H1 (cell line): ENCODE measurements around the gene SLC23A2. TPM values are rescaled to one million over a fixed set of nuclear protein-coding genes. Genes with fewer than 3 reads are reported as not detected.

Source experiments
- CTCF ChIA-PET: fragments of 300-600 bp; sonication (Branson Sonifier 250); formaldehyde crosslinking; loops from one replicate; lab custom pipeline; 2021; ENCODE audit not compliant: partially characterized antibody; lab: Charles Lee
- POLR2A ChIA-PET: fragments of 300-600 bp; sonication (Branson Sonifier 250); formaldehyde crosslinking; loops from one replicate; lab custom pipeline; 2021; ENCODE audit warnings: inconsistent platforms; ENCODE audit not compliant: partially characterized antibody; lab: Charles Lee
- DNase-seq, 2 experiments: peaks; one replicate each; pipeline versions ENCODE4 v3.0.0 to v3.0.0-alpha.2; 2010 to 2022; ENCODE audit warnings: low spot score in 2 of 2, low read depth in 1 of 2, mixed read lengths in 1 of 2
- FAIRE-seq: peaks from 2 replicates; lab custom pipeline; 2011; peaks lifted over from hg19 to GRCh38; lab: Jason Lieb, UNC
- H2AFZ ChIP-seq: 2 replicates; pipeline ENCODE4 v1.8.1; 2012; ENCODE audit warnings: low read length, inconsistent platforms
- H2AK5ac ChIP-seq: 2 replicates; pipeline ENCODE4 v1.6.1; 2013; ENCODE audit warnings: low read depth, low read length
- H2BK120ac ChIP-seq: replicated peaks from 2 replicates; pipeline ENCODE3; 2013; ENCODE audit warnings: low read depth, low read length, inconsistent platforms
- H2BK12ac ChIP-seq: 2 replicates; pipeline ENCODE4 v1.6.1; 2013; ENCODE audit warnings: low read depth, low read length
- H2BK15ac ChIP-seq: 2 replicates; pipeline ENCODE4 v1.6.1; 2013; ENCODE audit warnings: low read length
- H2BK20ac ChIP-seq: 2 replicates; pipeline ENCODE4 v1.6.1; 2013; ENCODE audit warnings: low read length
- H2BK5ac ChIP-seq: 2 replicates; pipeline ENCODE4 v1.6.1; 2013; ENCODE audit warnings: low read depth, low read length
- H3K14ac ChIP-seq: 2 replicates; pipeline ENCODE4 v1.6.1; 2013; ENCODE audit warnings: inconsistent platforms; ENCODE audit not compliant: insufficient read length
- H3K18ac ChIP-seq: 2 replicates; pipeline ENCODE4 v1.6.1; 2013; ENCODE audit warnings: low read length; ENCODE audit errors: extremely low read depth
- H3K23ac ChIP-seq: 2 replicates; pipeline ENCODE4 v1.6.1; 2013; ENCODE audit warnings: inconsistent platforms; ENCODE audit not compliant: insufficient read length
- H3K23me2 ChIP-seq: 2 replicates; pipeline ENCODE4 v1.6.1; 2013; ENCODE audit warnings: low read depth, low read length
- H3K27ac ChIP-seq: 2 replicates; pipeline ENCODE4 v1.6.1; 2011; ENCODE audit warnings: low read depth, low read length, inconsistent platforms
- H3K27me3 ChIP-seq, 4 experiments: replicated peaks in 1 of 4; 1 replicate in 1 of 4; 2 replicates in 3 of 4; pipeline versions ENCODE4 v1.6.1 to v1.8.1; 2011 to 2013; ENCODE audit warnings: low read length in 3 of 4, mild to moderate bottlenecking in 3 of 4, inconsistent platforms in 2 of 4, mixed read lengths in 2 of 4, moderate library complexity in 1 of 4; ENCODE audit not compliant: control insufficient read depth in 3 of 4, insufficient read depth in 3 of 4; ENCODE audit errors: extremely low read depth in 1 of 4
- H3K36me3 ChIP-seq, 4 experiments: 2 replicates each; pipeline versions ENCODE4 v1.6.1 to v1.8.1; 2011 to 2013; ENCODE audit warnings: mild to moderate bottlenecking in 4 of 4, low read length in 3 of 4, moderate library complexity in 2 of 4, control low read depth in 1 of 4, inconsistent platforms in 1 of 4; ENCODE audit not compliant: insufficient read depth in 4 of 4, control insufficient read depth in 2 of 4
- H3K4ac ChIP-seq: replicated peaks from 2 replicates; pipeline ENCODE3; 2013; ENCODE audit warnings: low read length, low read depth, mixed read lengths, inconsistent platforms; ENCODE audit not compliant: insufficient read length
- H3K4me1 ChIP-seq, 4 experiments: replicated peaks in 1 of 4; 1 replicate in 1 of 4; 2 replicates in 3 of 4; pipeline versions ENCODE4 v1.6.1 to v1.8.1; 2011 to 2013; ENCODE audit warnings: low read length in 3 of 4, inconsistent platforms in 2 of 4, mixed read lengths in 1 of 4; ENCODE audit not compliant: insufficient read depth in 4 of 4, control insufficient read depth in 3 of 4
- H3K4me2 ChIP-seq, 2 experiments: 2 replicates each; pipeline versions ENCODE4 v1.6.1 to v1.8.1; 2011 to 2013; ENCODE audit warnings: low read depth in 2 of 2, low read length in 2 of 2, control low read depth in 1 of 2, inconsistent platforms in 1 of 2, mild to moderate bottlenecking in 1 of 2; ENCODE audit not compliant: insufficient read depth in 1 of 2
- H3K4me3 ChIP-seq, 4 experiments: fragments of 200-600, 300-600 bp in 1 of 4; sonication (generic), shearing (Covaris generic), sonication (Bioruptor Twin) in 1 of 4; 2 replicates each; pipeline versions ENCODE4 v1.5.1 to v1.8.1; 2011 to 2016; ENCODE audit warnings: low read length in 4 of 4, low read depth in 3 of 4, control low read depth in 2 of 4, inconsistent platforms in 2 of 4, mild to moderate bottlenecking in 2 of 4, mixed read lengths in 1 of 4, moderate library complexity in 1 of 4; ENCODE audit not compliant: insufficient read depth in 2 of 4; ENCODE audit errors: extremely low read depth in 1 of 4
- H3K56ac ChIP-seq: replicated peaks from 2 replicates; pipeline ENCODE3; 2013; ENCODE audit warnings: low read depth, mild to moderate bottlenecking, mixed read lengths, low read length, inconsistent platforms; ENCODE audit not compliant: insufficient read length
- H3K79me1 ChIP-seq: 2 replicates; pipeline ENCODE4 v1.6.1; 2013; ENCODE audit warnings: low read depth, low read length, control low read depth
- H3K79me2 ChIP-seq, 2 experiments: 2 replicates each; pipeline versions ENCODE4 v1.6.1 to v1.8.1; 2012 to 2013; ENCODE audit warnings: low read length in 2 of 2, mild to moderate bottlenecking in 2 of 2, inconsistent platforms in 1 of 2; ENCODE audit not compliant: insufficient read depth in 2 of 2, control insufficient read depth in 1 of 2
- H3K9ac ChIP-seq, 4 experiments: replicated peaks in 1 of 4; 1 replicate in 1 of 4; 2 replicates in 3 of 4; pipeline versions ENCODE4 v1.6.1 to v1.8.1; 2011 to 2013; ENCODE audit warnings: low read depth in 3 of 4, low read length in 3 of 4, control low read depth in 2 of 4, mild to moderate bottlenecking in 2 of 4, moderate library complexity in 2 of 4, inconsistent platforms in 1 of 4; ENCODE audit errors: extremely low read depth in 1 of 4
- H3K9me3 ChIP-seq, 2 experiments: 2 replicates each; pipeline versions ENCODE4 v1.6.1 to v1.8.1; 2012 to 2013; ENCODE audit warnings: mild to moderate bottlenecking in 2 of 2, moderate library complexity in 2 of 2, control low read depth in 1 of 2, inconsistent platforms in 1 of 2, low read depth in 1 of 2, low read length in 1 of 2, mixed read lengths in 1 of 2; ENCODE audit not compliant: insufficient read depth in 2 of 2
- H4K20me1 ChIP-seq, 2 experiments: replicated peaks in 1 of 2; 2 replicates each; pipeline versions ENCODE3 to v1.8.1; 2011 to 2013; ENCODE audit warnings: inconsistent platforms in 2 of 2, low read length in 2 of 2, mild to moderate bottlenecking in 1 of 2; ENCODE audit not compliant: insufficient read depth in 2 of 2, control insufficient read depth in 1 of 2
- H4K5ac ChIP-seq: 2 replicates; pipeline ENCODE4 v1.6.1; 2013; ENCODE audit warnings: low read length, low read depth, mixed read lengths, inconsistent platforms; ENCODE audit not compliant: insufficient read length
- H4K8ac ChIP-seq: 2 replicates; pipeline ENCODE4 v1.8.0; 2013; ENCODE audit warnings: mild to moderate bottlenecking, moderate library complexity, low read length, inconsistent platforms; ENCODE audit not compliant: insufficient read depth; ENCODE audit errors: extremely low read depth
- H4K91ac ChIP-seq: replicated peaks from 2 replicates; pipeline ENCODE3; 2013; ENCODE audit warnings: low read length, mixed read lengths, inconsistent platforms; ENCODE audit not compliant: insufficient read length
- ASH2L ChIP-seq: fragments of 200-600, 300-600 bp; sonication (generic); IDR thresholded peaks from one replicate; pipeline ENCODE4 v1.7.1; 2017; ENCODE audit warnings: low read length
- BACH1 ChIP-seq: IDR thresholded peaks from 2 replicates; pipeline ENCODE4 v1.6.1; 2012; ENCODE audit warnings: low read length, improper control_type of control experiment
- BRCA1 ChIP-seq: IDR thresholded peaks from 2 replicates; pipeline ENCODE4 v1.6.1; 2012; ENCODE audit warnings: low read depth, low read length, improper control_type of control experiment
- CEBPB ChIP-seq: IDR thresholded peaks from 2 replicates; pipeline ENCODE4 v1.6.1; 2012; ENCODE audit warnings: low read depth, low read length
- CHD2 ChIP-seq: IDR thresholded peaks from 2 replicates; pipeline ENCODE4 v1.6.1; 2012; ENCODE audit warnings: low read length, improper control_type of control experiment
- EGR1 ChIP-seq: IDR thresholded peaks from 2 replicates; pipeline ENCODE4 v1.6.1; 2011; ENCODE audit warnings: low read depth, low read length, borderline replicate concordance
- FOSL1 ChIP-seq: IDR thresholded peaks from 2 replicates; pipeline ENCODE4 v1.6.1; 2011; ENCODE audit warnings: mild to moderate bottlenecking, low read depth, low read length, moderate library complexity; ENCODE audit not compliant: insufficient read depth
- MAX ChIP-seq: IDR thresholded peaks from 2 replicates; pipeline ENCODE4 v1.6.1; 2012; ENCODE audit warnings: inconsistent platforms
- PHF8 ChIP-seq: fragments of 200-600 bp; sonication (generic); conservative IDR thresholded peaks from 2 replicates; pipeline ENCODE4 v1.7.1; 2012; ENCODE audit warnings: low read depth, mild to moderate bottlenecking, inconsistent platforms, low read length, moderate library complexity
- RFX5 ChIP-seq: IDR thresholded peaks from 2 replicates; pipeline ENCODE4 v1.6.1; 2011; ENCODE audit warnings: low read depth, low read length, improper control_type of control experiment, borderline replicate concordance
- RNF2 ChIP-seq: fragments of 200-900, 300-1000 bp; sonication (generic); IDR thresholded peaks from 2 replicates; pipeline ENCODE4 v1.7.1; 2016; ENCODE audit warnings: borderline replicate concordance, low read depth, mild to moderate bottlenecking, antibody characterized with exemption, low read length; ENCODE audit not compliant: poor library complexity, severe bottlenecking; ENCODE audit errors: missing control alignments
- RXRA ChIP-seq: IDR thresholded peaks from 2 replicates; pipeline ENCODE4 v1.6.1; 2011; ENCODE audit warnings: low read depth, mild to moderate bottlenecking, low read length, moderate library complexity; ENCODE audit not compliant: insufficient read depth
- SIN3A ChIP-seq, 2 experiments: IDR thresholded peaks in 1 of 2; conservative IDR thresholded peaks in 1 of 2; 2 replicates each; pipeline ENCODE4 v1.6.1; 2011 to 2012; ENCODE audit warnings: low read length in 2 of 2, improper control_type of control experiment in 1 of 2, low read depth in 1 of 2, mild to moderate bottlenecking in 1 of 2
- SP1 ChIP-seq: IDR thresholded peaks from 2 replicates; pipeline ENCODE4 v1.6.1; 2011; ENCODE audit warnings: low read depth, low read length
- SP4 ChIP-seq: IDR thresholded peaks from 2 replicates; pipeline ENCODE4 v1.6.1; 2012; ENCODE audit warnings: low read length, inconsistent platforms
- WGBS, 2 experiments: shearing (Covaris generic) in 1 of 2; methylation state at CpG; one replicate each; pipeline versions ENCODE4 v1.1.6 to v1.1.7; 2013 to 2015; ENCODE audit warnings: low lambda C conversion rate in 2 of 2, mixed read lengths in 2 of 2, inconsistent platforms in 1 of 2, low coverage in 1 of 2, missing lambda C conversion rate in 1 of 2; ENCODE audit not compliant: insufficient replicate concordance in 2 of 2, insufficient coverage in 1 of 2, insufficient read length in 1 of 2; ENCODE audit errors: extremely low coverage in 1 of 2, missing lambda C conversion rate in 1 of 2; 5-methylcytosine and 5-hydroxymethylcytosine counted together
- polyA plus RNA-seq, 7 experiments: library from polyadenylated mRNA; depleted of rRNA in 3 of 7; stranded (reverse) in 5 of 7; unstranded in 2 of 7; fragments of >200 nt in 5 of 7; fragments of 200-250 nt in 2 of 7; gene quantifications; 1 replicate in 5 of 7; 2 replicates in 1 of 7; 4 replicates in 1 of 7; pipeline versions ENCODE4 v1.2.1 to v1.2.3, GENCODE V29; 2011 to 2013; ENCODE audit warnings: missing spikeins in 2 of 7, mixed read lengths in 2 of 7
- total RNA-seq: library from RNA; stranded (reverse); fragmentation: NEBNext Ultra II Directional; extraction: Animal tissue kit (Norgen Biotek cat#: 25700); gene quantifications from 2 replicates; pipeline ENCODE4 v1.2.1, GENCODE V29; 2021

The SLC23A2 gene
- total and polyA plus RNA-seq, 2 of the 8 experiments (the other 6 are each of a cell fraction or from before 2014, with no cell fraction given): 17.0 to 18.6 TPM

GRCh38 chr20:4932061-4932460, 69.2 kb downstream of the SLC23A2 start:
- Histone ChIP-seq H3K36me3 (no peaks in the 10 kb centered on the region; a peak in 1 of 8 replicates), H3K4me1 (peaks cover 0 to 4% (median 0%) of the 10 kb centered on the region in 4 experiments; a peak in 1 of 7 replicates), H2BK20ac (no peak overlapping the region), H2BK12ac (no peak overlapping the region), H3K27ac (no peak overlapping the region), H3K4me3 (no peak overlapping the region), H2BK15ac (no peak overlapping the region), H3K4me2 (no peak overlapping the region), H4K91ac (no peak overlapping the region), H2AFZ (no peak overlapping the region), H2AK5ac (no peak overlapping the region), H3K23me2 (no peaks in the 10 kb centered on the region), H2BK120ac (no peak overlapping the region), H3K79me2 (no peaks in the 10 kb centered on the region), H3K79me1 (peaks cover 3% of the 10 kb centered on the region; the same call in 1 of the 2 replicates), H3K56ac (no peak overlapping the region), H3K27me3 (no peaks in the 10 kb centered on the region), H4K8ac (no peak overlapping the region), H3K9ac (no peak overlapping the region), H4K5ac (no peak overlapping the region), H3K14ac (no peak overlapping the region), H3K9me3 (no peaks in the 10 kb centered on the region), H2BK5ac (no peak overlapping the region), H3K23ac (no peak overlapping the region), H4K20me1 (peaks cover 0 to 3% of the 10 kb centered on the region in 2 experiments), H3K18ac (no peak overlapping the region), H3K4ac (no peak overlapping the region)
- FAIRE-seq (no peak), DNase-seq (no peak)
- 85% methylated on average over 2 of the region's 2 CpGs; no CpG with 5 or more reads in 1 of the 2 experiments for WGBS, 2 experiments
- POLR2A ChIA-PET: no interaction called here
- TF ChIP-seq MAX: no peak
- no peak for TF ChIP-seq PHF8
- TF ChIP-seq SP4: no peak
- no peak for TF ChIP-seq BACH1
- TF ChIP-seq SIN3A (conservative IDR thresholded peaks at IDR 0.05 in 1 of 2, IDR thresholded peaks at IDR 0.05 in 1 of 2; ENCODE audit: low read depth in 1 of 2, low read length in 2 of 2): no peak
- TF ChIP-seq SP1: no peak
- no peak for TF ChIP-seq FOSL1
- TF ChIP-seq EGR1: no peak
- no peak for TF ChIP-seq RXRA
- TF ChIP-seq CEBPB: no peak
- no peak for TF ChIP-seq RFX5
- no peak for TF ChIP-seq ASH2L
- no peak for TF ChIP-seq RNF2
- no peak for TF ChIP-seq CHD2
- TF ChIP-seq BRCA1: no peak
- CTCF ChIA-PET: interaction anchor here (1.0 to 2.8 kb wide), 3 partner anchors 11 to 138 kb away, joined by 3 to 8 read pairs (median 4); no protein-coding TSS in a partner anchor
